OCI-LY3 (cell line): ENCODE measurements around the gene GTF2IRD1.

Experiments used
- H2AFZ ChIP-seq: fragments of 200-600, 300-600 bp; shearing (Covaris generic); 2 replicates; pipeline ENCODE4 v1.6.0; 2014; ENCODE audit warnings: antibody characterized with exemption, low read depth, low read length
- H3K27ac ChIP-seq: fragments of 200-600, 300-600 bp; sonication (generic); 2 replicates; pipeline ENCODE4 v1.5.1; 2014; ENCODE audit warnings: mild to moderate bottlenecking, low read length, moderate library complexity, mixed read lengths
- H3K27me3 ChIP-seq: fragments of 200-600, 300-600 bp; sonication (generic); 2 replicates; pipeline ENCODE4 v1.6.1; 2014; ENCODE audit warnings: low read depth, low read length, mixed read lengths
- H3K36me3 ChIP-seq: fragments of 200-600, 300-600 bp; sonication (generic); replicated peaks from 2 replicates; pipeline ENCODE3; 2014; ENCODE audit warnings: low read depth, low read length, mixed read lengths
- H3K4me1 ChIP-seq: fragments of 300-600, 200-600 bp; sonication (generic); 2 replicates; pipeline ENCODE4 v1.6.1; 2014; ENCODE audit warnings: low read length, mixed read lengths
- H3K4me2 ChIP-seq: fragments of 200-600, 300-600 bp; sonication (generic); 2 replicates; pipeline ENCODE4 v1.6.1; 2014; ENCODE audit warnings: low read length, mixed read lengths
- H3K4me3 ChIP-seq: fragments of 300-600, 200-600 bp; sonication (generic); 2 replicates; pipeline ENCODE4 v1.5.1; 2014; ENCODE audit warnings: antibody characterized with exemption, mild to moderate bottlenecking, low read length, moderate library complexity
- H3K79me2 ChIP-seq: fragments of 300-600, 200-600 bp; shearing (Covaris generic); 2 replicates; pipeline ENCODE4 v1.6.1; 2014; ENCODE audit warnings: mild to moderate bottlenecking, low read length, mixed read lengths
- H3K9ac ChIP-seq: fragments of 300-600, 200-600 bp; shearing (Covaris generic); 2 replicates; pipeline ENCODE4 v1.6.0; 2014; ENCODE audit warnings: mild to moderate bottlenecking, low read length, moderate library complexity
- H3K9me3 ChIP-seq: fragments of 200-600, 300-600 bp; shearing (Covaris generic); 2 replicates; pipeline ENCODE4 v1.6.1; 2014; ENCODE audit warnings: low read length, mixed read lengths; ENCODE audit not compliant: insufficient read depth
- H4K20me1 ChIP-seq: fragments of 200-600, 300-600 bp; sonication (generic); 2 replicates; pipeline ENCODE4 v1.6.1; 2016; ENCODE audit warnings: low read length, mixed read lengths; ENCODE audit not compliant: insufficient read depth
- CTCF ChIP-seq: fragments of 200-600, 300-600 bp; sonication (generic); IDR thresholded peaks from 2 replicates; pipeline ENCODE4 v1.5.1; 2014; ENCODE audit warnings: antibody characterized with exemption, low read length, low read depth
- EZH2phosphoT487 ChIP-seq: fragments of 200-600 bp; shearing (Covaris generic); IDR thresholded peaks from 2 replicates; pipeline ENCODE4 v1.6.1; 2018; ENCODE audit warnings: antibody characterized with exemption, mixed run types, low read depth

Gene GTF2IRD1

DNA sequence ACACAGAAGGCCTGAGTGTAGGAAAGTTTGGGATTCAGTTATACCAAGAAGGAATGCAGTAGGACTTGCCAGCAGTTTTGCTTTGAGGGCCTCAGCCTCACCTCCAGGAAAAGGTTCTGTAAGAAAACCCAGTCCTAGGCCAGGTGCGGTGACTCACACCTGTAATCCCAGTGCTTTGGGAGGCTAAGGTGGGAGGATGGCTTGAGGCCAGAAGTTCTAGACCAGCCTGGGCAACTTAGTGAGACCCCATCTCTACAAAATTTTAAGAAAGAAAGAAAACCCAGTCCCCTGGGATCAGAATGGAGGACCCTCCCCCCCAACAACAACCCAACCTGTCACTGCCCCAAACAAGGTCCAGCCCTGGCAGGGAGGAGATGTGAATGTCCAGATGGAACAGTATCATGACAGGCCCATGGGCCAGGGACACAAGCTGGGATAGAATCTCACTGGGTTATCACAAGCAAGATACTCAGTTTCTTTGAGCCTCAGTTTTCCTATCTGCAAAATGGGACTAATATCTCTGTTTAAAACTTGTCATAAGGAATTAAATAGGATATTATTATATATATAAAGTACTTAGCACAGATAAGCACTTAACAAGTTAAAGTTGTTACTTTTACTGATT is 68.7 kb downstream of the GTF2IRD1 start:
- Histone ChIP-seq H3K27me3 (no peaks in the 10 kb centered on the region), H3K36me3 (no peaks in the 10 kb centered on the region), H3K79me2 (no peaks in the 10 kb centered on the region)

GRCh38 chr7:74523015-74523414 is 69.3 kb downstream of the GTF2IRD1 start:
- no peak overlapping the region for H3K9ac ChIP-seq
- H3K27me3 ChIP-seq = no peaks in the 10 kb centered on the region
- H3K4me2 ChIP-seq = no peak overlapping the region
- no peaks in the 10 kb centered on the region for H3K4me1 ChIP-seq
- H2AFZ ChIP-seq = no peak overlapping the region
- no peaks in the 10 kb centered on the region for H3K9me3 ChIP-seq
- no peaks in the 10 kb centered on the region for H3K36me3 ChIP-seq
- TF ChIP-seq EZH2phosphoT487 (no peak), CTCF (no peak)
- H3K79me2 ChIP-seq = no peaks in the 10 kb centered on the region
- H4K20me1 ChIP-seq = no peaks in the 10 kb centered on the region
- no peak overlapping the region for H3K27ac ChIP-seq
- no peak overlapping the region for H3K4me3 ChIP-seq

More for the DNA sequence above, 68.7 kb downstream of the GTF2IRD1 start:
- Histone ChIP-seq H3K4me3 (no peak overlapping the region), H3K9me3 (no peaks in the 10 kb centered on the region), H4K20me1 (no peaks in the 10 kb centered on the region), H3K4me1 (no peaks in the 10 kb centered on the region), H2AFZ (no peak overlapping the region), H3K27ac (no peak overlapping the region), H3K9ac (no peak overlapping the region), H3K4me2 (no peak overlapping the region)
- TF ChIP-seq CTCF (no peak), EZH2phosphoT487 (no peak)

DNA sequence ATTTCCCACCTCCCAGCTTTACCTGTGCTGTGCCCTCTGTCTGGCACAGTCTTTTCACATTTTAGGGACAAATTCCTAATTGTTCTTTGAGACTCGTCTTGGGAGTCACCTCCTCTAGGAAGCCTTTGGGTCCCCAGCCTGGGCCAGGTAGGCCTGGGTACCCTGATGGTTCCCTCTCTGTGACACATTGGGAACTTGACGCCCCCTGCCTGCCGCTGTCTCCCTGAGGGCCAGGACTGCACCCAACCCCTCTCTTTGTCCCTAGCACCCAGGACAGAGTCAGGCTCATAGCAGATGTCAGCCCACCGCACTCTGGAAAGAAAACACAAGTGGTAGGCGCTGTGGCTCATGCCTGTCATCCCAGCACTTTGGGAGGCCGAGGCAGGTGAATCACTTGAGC is 71.4 kb downstream of the GTF2IRD1 start:
- Histone ChIP-seq H3K4me1 (no peaks in the 10 kb centered on the region), H3K27ac (no peak overlapping the region), H3K4me3 (no peak overlapping the region), H3K79me2 (no peaks in the 10 kb centered on the region), H2AFZ (no peak overlapping the region), H3K36me3 (no peaks in the 10 kb centered on the region), H3K27me3 (no peaks in the 10 kb centered on the region), H4K20me1 (no peaks in the 10 kb centered on the region), H3K9me3 (no peaks in the 10 kb centered on the region), H3K9ac (no peak overlapping the region), H3K4me2 (no peak overlapping the region)
- no peak for TF ChIP-seq EZH2phosphoT487
- no peak for TF ChIP-seq CTCF

DNA sequence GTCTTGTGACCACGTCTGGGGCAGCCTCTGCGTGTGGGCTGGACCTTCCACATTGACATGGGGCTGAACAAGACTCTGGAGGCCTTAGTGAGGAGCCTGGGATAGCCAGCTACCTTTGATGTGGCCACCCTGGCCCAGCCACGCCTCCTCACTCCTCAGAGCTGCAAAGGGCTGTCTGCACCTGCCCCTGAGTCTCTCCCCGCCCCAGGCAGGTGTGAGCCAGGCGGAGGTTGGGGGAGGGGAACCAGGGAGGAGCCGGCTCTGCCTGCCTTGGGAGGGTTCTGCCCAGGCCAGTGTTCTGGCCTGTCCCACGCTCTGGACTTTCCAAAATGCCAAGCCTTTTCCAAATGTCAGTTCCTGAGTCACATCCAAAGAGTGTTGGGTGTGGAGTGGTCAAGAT is 72.2 kb downstream of the GTF2IRD1 start:
- no peaks in the 10 kb centered on the region for H3K9me3 ChIP-seq
- no peaks in the 10 kb centered on the region for H3K36me3 ChIP-seq
- H2AFZ ChIP-seq = no peak overlapping the region
- H4K20me1 ChIP-seq = no peaks in the 10 kb centered on the region
- no peaks in the 10 kb centered on the region for H3K4me1 ChIP-seq
- H3K27me3 ChIP-seq = no peaks in the 10 kb centered on the region
- H3K4me3 ChIP-seq = no peak overlapping the region
- H3K9ac ChIP-seq = no peak overlapping the region
- no peak overlapping the region for H3K27ac ChIP-seq
- H3K79me2 ChIP-seq = no peaks in the 10 kb centered on the region
- TF ChIP-seq EZH2phosphoT487 (no peak), CTCF (no peak)
- no peak overlapping the region for H3K4me2 ChIP-seq
